ENCODE measurements around the gene HIBADH.

Gene HIBADH

DNA sequence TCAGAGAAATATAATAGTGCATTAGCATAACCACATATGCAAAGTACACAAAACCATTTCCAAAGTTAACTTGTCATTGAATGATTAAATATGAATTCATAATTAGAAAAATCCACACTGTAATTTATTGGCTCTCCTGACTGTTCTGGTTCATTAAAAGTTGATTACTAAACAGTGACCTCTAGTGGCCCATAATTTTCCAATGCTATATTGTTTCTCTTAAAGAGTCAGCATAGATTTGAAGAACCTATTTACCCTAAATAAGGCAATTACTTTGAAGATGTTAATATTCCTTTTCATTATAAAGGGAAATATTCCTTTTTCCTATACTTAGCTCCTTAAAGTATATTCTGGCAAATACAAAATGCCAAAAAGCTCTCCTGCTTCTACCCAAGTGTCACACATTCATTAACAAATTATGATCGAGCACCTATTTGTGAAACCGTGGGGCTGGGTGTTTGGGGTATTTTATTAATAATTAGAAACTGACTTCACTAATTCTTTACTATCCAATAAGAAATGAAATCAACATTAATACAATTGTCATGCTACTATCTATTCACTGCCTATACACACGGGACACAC lies 86.2 kb downstream of the HIBADH start:
- DNase-seq (ENCODE audit: low read depth), result peak; percentile 35
- no peak overlapping the region for H3K4me3 ChIP-seq (ENCODE audit: low read length)
- TF ChIP-seq CTCF (conservative IDR thresholded peaks at IDR 0.05; ENCODE audit: low read length), result peak; percentile 69

- DNase-seq (ENCODE audit: low read depth), result no peak
- H3K4me3 ChIP-seq (ENCODE audit: low read length), result no peak overlapping the region
- TF ChIP-seq CTCF (conservative IDR thresholded peaks at IDR 0.05; ENCODE audit: low read length), result no peak
Measured at GRCh38 chr7:27575613-27576012, 87.1 kb downstream of the HIBADH start.

DNA sequence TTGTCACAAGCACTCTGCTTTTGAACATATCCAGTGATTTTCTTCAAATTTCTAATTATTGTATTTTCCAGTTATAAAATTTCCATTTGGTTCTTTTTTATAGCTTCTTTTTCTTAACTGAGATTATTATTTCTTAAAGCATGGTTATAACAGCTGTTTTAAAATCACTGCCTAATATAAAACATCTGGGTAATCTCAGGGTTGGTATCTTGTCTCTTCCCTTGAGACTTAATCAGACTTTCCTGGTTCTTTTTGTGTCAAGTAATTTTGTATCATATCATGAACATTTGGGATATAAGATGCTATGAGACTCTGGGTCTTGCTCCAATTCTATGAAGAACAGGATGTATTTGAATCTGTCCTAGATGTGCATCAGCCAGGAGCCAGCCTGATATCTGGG lies 93.6 kb downstream of the HIBADH start:
- H3K4me3 ChIP-seq (ENCODE audit: low read length), result no peak overlapping the region
- TF ChIP-seq CTCF (conservative IDR thresholded peaks at IDR 0.05; ENCODE audit: low read length), result no peak
- DNase-seq (ENCODE audit: low read depth), result no peak

DNA sequence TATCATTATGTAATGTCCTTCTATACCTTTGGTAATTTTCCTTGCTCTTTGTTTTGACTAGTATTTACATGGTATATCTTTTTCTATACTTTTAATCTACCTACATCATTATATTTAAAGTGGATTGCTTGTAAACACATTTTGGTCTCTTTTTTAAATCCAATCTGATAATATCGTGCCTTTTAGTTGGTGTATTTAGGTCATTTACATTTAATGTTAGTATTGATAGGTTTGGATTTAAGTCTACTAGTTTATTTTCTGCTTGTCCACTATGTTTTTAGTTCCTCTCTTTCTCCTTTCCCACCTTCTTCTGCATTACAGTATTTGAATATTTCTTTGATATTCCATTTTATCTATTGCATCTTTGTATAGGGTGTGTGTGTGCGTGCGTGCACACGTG lies 95.4 kb downstream of the HIBADH start:
- DNase-seq (ENCODE audit: low read depth), result no peak

DNA sequence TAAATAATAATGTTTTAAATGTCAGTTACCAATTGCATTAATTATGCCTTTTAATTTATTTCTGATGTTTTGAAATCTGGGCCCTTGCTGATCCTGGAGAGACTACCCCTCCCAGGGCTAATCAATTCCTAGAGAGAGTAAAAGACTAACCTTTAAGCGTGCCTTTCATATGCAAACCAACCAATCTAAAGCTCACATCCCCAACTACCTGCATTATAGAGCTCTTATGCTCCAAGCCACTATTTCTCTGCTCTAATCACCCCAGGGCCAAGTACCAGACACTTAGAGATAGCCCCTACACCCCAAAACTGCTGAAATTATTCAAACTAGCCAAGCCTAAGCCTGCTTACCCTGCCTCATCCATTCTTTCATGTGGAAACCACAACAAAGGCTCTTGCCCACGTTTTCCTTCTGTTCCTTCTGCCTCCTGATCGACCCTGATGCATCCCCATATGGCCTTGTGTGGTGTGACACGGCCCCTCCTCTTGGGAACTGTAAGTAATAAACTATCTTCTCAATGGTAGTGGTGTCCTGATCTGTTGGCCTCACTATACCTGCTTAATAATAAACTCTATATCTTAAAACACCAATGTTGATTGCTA lies 97.7 kb downstream of the HIBADH start:
- DNase-seq (ENCODE audit: low read depth), result no peak
- H3K4me3 ChIP-seq (ENCODE audit: low read length), result no peak overlapping the region
- no peak for TF ChIP-seq CTCF (conservative IDR thresholded peaks at IDR 0.05; ENCODE audit: low read length)

More for the DNA sequence above, 95.4 kb downstream of the HIBADH start:
- no peak for TF ChIP-seq CTCF (conservative IDR thresholded peaks at IDR 0.05; ENCODE audit: low read length)
- no peak overlapping the region for H3K4me3 ChIP-seq (ENCODE audit: low read length)

- peak; percentile 31 for TF ChIP-seq CTCF (conservative IDR thresholded peaks at IDR 0.05; ENCODE audit: low read length)
- peak; percentile 72 for DNase-seq (ENCODE audit: low read depth)
- no peak overlapping the region for H3K4me3 ChIP-seq (ENCODE audit: low read length)
Measured at GRCh38 chr7:27560706-27561235, 101.9 kb downstream of the HIBADH start.

DNA sequence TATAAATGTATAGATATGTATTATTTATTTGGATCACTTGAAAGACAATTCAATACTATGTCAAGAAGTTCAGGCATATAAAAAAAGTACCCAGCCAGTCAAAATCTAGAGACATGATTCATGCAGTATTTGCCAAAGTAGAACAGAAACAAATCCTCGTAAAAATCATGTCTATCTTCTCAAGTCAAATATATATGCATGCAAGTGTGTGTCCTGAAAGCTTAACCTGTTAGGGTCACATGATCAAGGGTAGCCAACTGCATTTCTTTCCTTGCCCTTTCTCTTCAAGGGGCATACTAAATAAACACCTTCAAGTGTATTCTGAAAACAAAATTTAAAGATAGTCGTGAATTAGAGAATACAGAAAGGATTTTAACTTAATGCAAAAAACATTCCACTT lies 107.0 kb downstream of the HIBADH start:
- H3K4me3 ChIP-seq (ENCODE audit: low read length), result no peak overlapping the region
- no peak for TF ChIP-seq CTCF (conservative IDR thresholded peaks at IDR 0.05; ENCODE audit: low read length)
- DNase-seq (ENCODE audit: low read depth), result no peak
